Peyer's patch (tissue), 4 donors: ENCODE measurements around the gene CORO6.

Source experiments
- CTCF ChIP-seq, 6 experiments: fragments of 450-650 bp in 4 of 6; fragments of 200-600 bp in 2 of 6; sonication (generic) in 1 of 6; IDR thresholded peaks; one replicate each; pipeline ENCODE4 v1.5.1; 2017 to 2019; ENCODE audit warnings: antibody characterized with exemption in 6 of 6, mild to moderate bottlenecking in 3 of 6, moderate library complexity in 1 of 6
- POLR2A ChIP-seq, 2 donors: fragments of 450-650 bp; IDR thresholded peaks; one replicate each; pipeline ENCODE4 v1.5.1; 2017; ENCODE audit warnings: antibody characterized with exemption in 2 of 2, mild to moderate bottlenecking in 2 of 2, moderate library complexity in 2 of 2

GRCh38 chr17:29620271-29620670, 2.4 kb downstream of the CORO6 start:
- TF ChIP-seq CTCF (IDR thresholded peaks at IDR 0.05) (no peak), POLR2A (IDR thresholded peaks at IDR 0.05) (no peak)
